HepG2 (cell line): ENCODE data around the gene ARMC10. TPM values are rescaled to one million over a fixed set of nuclear protein-coding genes. Genes with fewer than 3 reads are reported as not detected.

Experiments used
- EHMT2 ChIP-seq: fragments of 200-600 bp; sonication (generic); IDR thresholded peaks from 2 replicates; pipeline ENCODE4 v1.7.0; 2017; ENCODE audit warnings: antibody characterized with exemption, low read depth, low read length, borderline replicate concordance
- HNRNPH1 ChIP-seq: fragments of 200-400 bp; formaldehyde crosslinking; optimal IDR thresholded peaks from 2 replicates; pipeline ENCODE3; 2017; ENCODE audit warnings: mild to moderate bottlenecking, low read depth, low read length
- RNF2 ChIP-seq: fragments of 450-650 bp; conservative IDR thresholded peaks from 2 replicates; pipeline ENCODE4 v1.6.1; 2016; ENCODE audit warnings: low read depth
- YY1 ChIP-seq: IDR thresholded peaks from 2 replicates; pipeline ENCODE4 v1.6.1; 2011; ENCODE audit warnings: low read length, low read depth, moderate library complexity, mild to moderate bottlenecking; ENCODE audit not compliant: insufficient read depth, insufficient replicate concordance
- ZFP36 ChIP-seq: fragments of 150-350 bp; IDR thresholded peaks from 2 replicates; pipeline ENCODE4 v1.6.1; 2018; ENCODE audit warnings: borderline replicate concordance, low read length, low read depth; ENCODE audit not compliant: partially characterized antibody
- ZNF30 ChIP-seq: sonication (generic); formaldehyde crosslinking; IDR thresholded peaks from 2 replicates; pipeline ENCODE4 v1.5.0; 2020; ENCODE audit warnings: mild to moderate bottlenecking, missing genetic modification reagents
- ZNF83 ChIP-seq: sonication (generic); formaldehyde crosslinking; IDR thresholded peaks from 2 replicates; pipeline ENCODE4 v1.4.0; 2020; ENCODE audit warnings: missing genetic modification reagents, mild to moderate bottlenecking, borderline replicate concordance
- polyA plus RNA-seq, 8 experiments: library from polyadenylated mRNA; depleted of rRNA in 3 of 8; stranded (reverse) in 7 of 8; unstranded in 1 of 8; fragments of >200 nt; fragmentation: Illumina TruSeq in 4 of 8; extraction: Trizol in 4 of 8; gene quantifications; 2 replicates each; pipeline versions ENCODE4 v1.2.1 to v1.2.3, GENCODE V29; 2011 to 2016; ENCODE audit warnings: low read depth in 4 of 8, missing spikeins in 1 of 8, mixed read lengths in 1 of 8; ENCODE audit not compliant: insufficient read depth in 1 of 8
- total RNA-seq, 5 experiments: library from RNA; depleted of rRNA; stranded (reverse); fragments of >200 nt; fragmentation: Illumina TruSeq; extraction: Trizol; gene quantifications; 2 replicates each; pipeline ENCODE4 v1.2.3, GENCODE V29; 2016; ENCODE audit warnings: low read depth in 1 of 5
- TF ChIP-seq, protein P1 (sequence below): sonication (generic); formaldehyde crosslinking; IDR thresholded peaks from 2 replicates; pipeline ENCODE4 v1.4.0; 2020; ENCODE audit warnings: mild to moderate bottlenecking, missing genetic modification reagents
- TF ChIP-seq, protein P2 (sequence below): sonication (generic); formaldehyde crosslinking; IDR thresholded peaks from 2 replicates; pipeline ENCODE4 v1.5.1; 2020; ENCODE audit warnings: missing genetic modification reagents, mild to moderate bottlenecking, borderline replicate concordance
- TF ChIP-seq, protein P3 (sequence below): sonication (generic); formaldehyde crosslinking; IDR thresholded peaks from 2 replicates; pipeline ENCODE4 v1.8.0; 2022; ENCODE audit warnings: mild to moderate bottlenecking, missing genetic modification reagents, moderate library complexity
- TF ChIP-seq, protein P4 (sequence below): sonication (generic); formaldehyde crosslinking; IDR thresholded peaks from 2 replicates; pipeline ENCODE4 v1.5.0; 2020; ENCODE audit warnings: mild to moderate bottlenecking, missing genetic modification reagents
- TF ChIP-seq, protein P5 (sequence below): sonication (generic); formaldehyde crosslinking; IDR thresholded peaks from 2 replicates; pipeline ENCODE4 v1.5.0; 2020; ENCODE audit warnings: missing genetic modification reagents

ARMC10 gene
- total and polyA plus RNA-seq, 2 of the 13 experiments (the other 11 are each of a cell fraction or from before 2014, with no cell fraction given) = 11.3 to 23.7 TPM

DNA sequence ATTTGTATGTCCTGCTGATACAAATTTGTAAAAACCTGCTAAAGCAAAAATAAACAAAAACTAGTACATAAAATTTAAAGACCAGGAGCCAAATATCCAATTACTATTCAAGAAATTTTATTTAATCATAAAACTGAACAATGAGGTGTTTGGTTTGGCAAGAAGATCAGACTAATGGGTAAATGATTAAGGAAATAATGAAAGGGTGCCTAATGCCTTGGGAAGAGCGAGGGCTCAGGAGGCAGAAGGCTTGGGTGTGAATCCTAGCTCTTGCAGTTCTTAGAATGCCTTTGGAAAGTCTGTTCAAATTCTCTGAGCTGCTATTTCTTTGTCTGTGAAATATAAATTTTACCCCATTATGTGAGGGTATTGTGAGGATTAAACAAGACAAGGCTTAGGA, 41.6 kb downstream of the ARMC10 start (continued):
- TF ChIP-seq, protein P1, sequence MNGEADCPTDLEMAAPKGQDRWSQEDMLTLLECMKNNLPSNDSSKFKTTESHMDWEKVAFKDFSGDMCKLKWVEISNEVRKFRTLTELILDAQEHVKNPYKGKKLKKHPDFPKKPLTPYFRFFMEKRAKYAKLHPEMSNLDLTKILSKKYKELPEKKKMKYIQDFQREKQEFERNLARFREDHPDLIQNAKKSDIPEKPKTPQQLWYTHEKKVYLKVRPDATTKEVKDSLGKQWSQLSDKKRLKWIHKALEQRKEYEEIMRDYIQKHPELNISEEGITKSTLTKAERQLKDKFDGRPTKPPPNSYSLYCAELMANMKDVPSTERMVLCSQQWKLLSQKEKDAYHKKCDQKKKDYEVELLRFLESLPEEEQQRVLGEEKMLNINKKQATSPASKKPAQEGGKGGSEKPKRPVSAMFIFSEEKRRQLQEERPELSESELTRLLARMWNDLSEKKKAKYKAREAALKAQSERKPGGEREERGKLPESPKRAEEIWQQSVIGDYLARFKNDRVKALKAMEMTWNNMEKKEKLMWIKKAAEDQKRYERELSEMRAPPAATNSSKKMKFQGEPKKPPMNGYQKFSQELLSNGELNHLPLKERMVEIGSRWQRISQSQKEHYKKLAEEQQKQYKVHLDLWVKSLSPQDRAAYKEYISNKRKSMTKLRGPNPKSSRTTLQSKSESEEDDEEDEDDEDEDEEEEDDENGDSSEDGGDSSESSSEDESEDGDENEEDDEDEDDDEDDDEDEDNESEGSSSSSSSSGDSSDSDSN = no peak
- TF ChIP-seq ZFP36 = no peak
- TF ChIP-seq YY1 = no peak
- TF ChIP-seq EHMT2 = no peak
- TF ChIP-seq, protein P2, sequence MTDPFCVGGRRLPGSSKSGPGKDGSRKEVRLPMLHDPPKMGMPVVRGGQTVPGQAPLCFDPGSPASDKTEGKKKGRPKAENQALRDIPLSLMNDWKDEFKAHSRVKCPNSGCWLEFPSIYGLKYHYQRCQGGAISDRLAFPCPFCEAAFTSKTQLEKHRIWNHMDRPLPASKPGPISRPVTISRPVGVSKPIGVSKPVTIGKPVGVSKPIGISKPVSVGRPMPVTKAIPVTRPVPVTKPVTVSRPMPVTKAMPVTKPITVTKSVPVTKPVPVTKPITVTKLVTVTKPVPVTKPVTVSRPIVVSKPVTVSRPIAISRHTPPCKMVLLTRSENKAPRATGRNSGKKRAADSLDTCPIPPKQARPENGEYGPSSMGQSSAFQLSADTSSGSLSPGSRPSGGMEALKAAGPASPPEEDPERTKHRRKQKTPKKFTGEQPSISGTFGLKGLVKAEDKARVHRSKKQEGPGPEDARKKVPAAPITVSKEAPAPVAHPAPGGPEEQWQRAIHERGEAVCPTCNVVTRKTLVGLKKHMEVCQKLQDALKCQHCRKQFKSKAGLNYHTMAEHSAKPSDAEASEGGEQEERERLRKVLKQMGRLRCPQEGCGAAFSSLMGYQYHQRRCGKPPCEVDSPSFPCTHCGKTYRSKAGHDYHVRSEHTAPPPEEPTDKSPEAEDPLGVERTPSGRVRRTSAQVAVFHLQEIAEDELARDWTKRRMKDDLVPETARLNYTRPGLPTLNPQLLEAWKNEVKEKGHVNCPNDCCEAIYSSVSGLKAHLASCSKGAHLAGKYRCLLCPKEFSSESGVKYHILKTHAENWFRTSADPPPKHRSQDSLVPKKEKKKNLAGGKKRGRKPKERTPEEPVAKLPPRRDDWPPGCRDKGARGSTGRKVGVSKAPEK (CRISPR knock-in tag) = no peak
- TF ChIP-seq, protein P3, sequence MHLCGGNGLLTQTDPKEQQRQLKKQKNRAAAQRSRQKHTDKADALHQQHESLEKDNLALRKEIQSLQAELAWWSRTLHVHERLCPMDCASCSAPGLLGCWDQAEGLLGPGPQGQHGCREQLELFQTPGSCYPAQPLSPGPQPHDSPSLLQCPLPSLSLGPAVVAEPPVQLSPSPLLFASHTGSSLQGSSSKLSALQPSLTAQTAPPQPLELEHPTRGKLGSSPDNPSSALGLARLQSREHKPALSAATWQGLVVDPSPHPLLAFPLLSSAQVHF = no peak
- TF ChIP-seq RNF2 = no peak
- TF ChIP-seq ZNF83 (CRISPR knock-in tag) = no peak
- TF ChIP-seq ZNF30 (CRISPR knock-in tag) = no peak
- TF ChIP-seq, protein P4, sequence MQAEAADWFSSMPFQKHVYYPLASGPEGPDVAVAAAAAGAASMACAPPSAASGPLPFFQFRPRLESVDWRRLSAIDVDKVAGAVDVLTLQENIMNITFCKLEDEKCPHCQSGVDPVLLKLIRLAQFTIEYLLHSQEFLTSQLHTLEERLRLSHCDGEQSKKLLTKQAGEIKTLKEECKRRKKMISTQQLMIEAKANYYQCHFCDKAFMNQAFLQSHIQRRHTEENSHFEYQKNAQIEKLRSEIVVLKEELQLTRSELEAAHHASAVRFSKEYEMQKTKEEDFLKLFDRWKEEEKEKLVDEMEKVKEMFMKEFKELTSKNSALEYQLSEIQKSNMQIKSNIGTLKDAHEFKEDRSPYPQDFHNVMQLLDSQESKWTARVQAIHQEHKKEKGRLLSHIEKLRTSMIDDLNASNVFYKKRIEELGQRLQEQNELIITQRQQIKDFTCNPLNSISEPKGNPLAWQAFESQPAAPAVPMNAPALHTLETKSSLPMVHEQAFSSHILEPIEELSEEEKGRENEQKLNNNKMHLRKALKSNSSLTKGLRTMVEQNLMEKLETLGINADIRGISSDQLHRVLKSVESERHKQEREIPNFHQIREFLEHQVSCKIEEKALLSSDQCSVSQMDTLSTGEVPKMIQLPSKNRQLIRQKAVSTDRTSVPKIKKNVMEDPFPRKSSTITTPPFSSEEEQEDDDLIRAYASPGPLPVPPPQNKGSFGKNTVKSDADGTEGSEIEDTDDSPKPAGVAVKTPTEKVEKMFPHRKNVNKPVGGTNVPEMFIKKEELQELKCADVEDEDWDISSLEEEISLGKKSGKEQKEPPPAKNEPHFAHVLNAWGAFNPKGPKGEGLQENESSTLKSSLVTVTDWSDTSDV (CRISPR knock-in tag) = no peak
- TF ChIP-seq, protein P5, sequence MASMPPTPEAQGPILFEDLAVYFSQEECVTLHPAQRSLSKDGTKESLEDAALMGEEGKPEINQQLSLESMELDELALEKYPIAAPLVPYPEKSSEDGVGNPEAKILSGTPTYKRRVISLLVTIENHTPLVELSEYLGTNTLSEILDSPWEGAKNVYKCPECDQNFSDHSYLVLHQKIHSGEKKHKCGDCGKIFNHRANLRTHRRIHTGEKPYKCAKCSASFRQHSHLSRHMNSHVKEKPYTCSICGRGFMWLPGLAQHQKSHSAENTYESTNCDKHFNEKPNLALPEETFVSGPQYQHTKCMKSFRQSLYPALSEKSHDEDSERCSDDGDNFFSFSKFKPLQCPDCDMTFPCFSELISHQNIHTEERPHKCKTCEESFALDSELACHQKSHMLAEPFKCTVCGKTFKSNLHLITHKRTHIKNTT (CRISPR knock-in tag) = no peak
- no peak for TF ChIP-seq HNRNPH1
